SK-N-SH treated with all-trans-retinoic acid at 6 μM for 48 hours (cell line): ENCODE measurements around the gene ELK4.

Experiments
- ATAC-seq: fragments of 200-7000 bp; cut with Tn5 transposase; 3 replicates; pipeline ENCODE4 v1.9.1; 2020; ENCODE audit warnings: mild to moderate bottlenecking, moderate library complexity
- BACH2 ChIP-seq: fragments of 250-450 bp; sonication (Bioruptor Pico); IDR thresholded peaks from 2 replicates; pipeline ENCODE4 v1.9.0; 2021; ENCODE audit warnings: mild to moderate bottlenecking, borderline replicate concordance
- CREB5 ChIP-seq: fragments of 250-450 bp; sonication (Bioruptor Pico); IDR thresholded peaks from 2 replicates; pipeline ENCODE4 v1.5.1; 2020; ENCODE audit warnings: low read depth, mild to moderate bottlenecking, moderate library complexity
- CSDC2 ChIP-seq: fragments of 250-450 bp; sonication (Bioruptor Pico); IDR thresholded peaks from 2 replicates; pipeline ENCODE4 v1.5.0; 2020; ENCODE audit warnings: mild to moderate bottlenecking, moderate library complexity
- CSRNP3 ChIP-seq: fragments of 250-450 bp; sonication (Bioruptor Pico); IDR thresholded peaks from 2 replicates; pipeline ENCODE4 v1.5.1; 2021; ENCODE audit warnings: mild to moderate bottlenecking, moderate library complexity
- ESRRG ChIP-seq: fragments of 250-450 bp; sonication (Bioruptor Pico); IDR thresholded peaks from 2 replicates; pipeline ENCODE4 v1.6.1; 2021; ENCODE audit warnings: mild to moderate bottlenecking
- GLIS3 ChIP-seq: fragments of 250-450 bp; sonication (Bioruptor Pico); IDR thresholded peaks from 2 replicates; pipeline ENCODE4 v1.5.0; 2020; ENCODE audit warnings: mild to moderate bottlenecking, moderate library complexity
- ISL1 ChIP-seq: fragments of 250-450 bp; sonication (Bioruptor Pico); IDR thresholded peaks from 2 replicates; pipeline ENCODE4 v2.1.2; 2022; ENCODE audit warnings: mild to moderate bottlenecking, moderate library complexity
- OSR1 ChIP-seq: fragments of 250-450 bp; sonication (Bioruptor Pico); IDR thresholded peaks from 2 replicates; pipeline ENCODE4 v1.8.0; 2022; ENCODE audit warnings: moderate library complexity, mild to moderate bottlenecking, inconsistent platforms
- PATZ1 ChIP-seq: fragments of 250-450 bp; sonication (Bioruptor Pico); IDR thresholded peaks from 2 replicates; pipeline ENCODE4 v1.8.0; 2020; ENCODE audit warnings: mild to moderate bottlenecking, moderate library complexity, borderline replicate concordance
- PPARA ChIP-seq: fragments of 250-450 bp; sonication (Bioruptor Pico); IDR thresholded peaks from 2 replicates; pipeline ENCODE4 v1.5.0; 2020; ENCODE audit warnings: mild to moderate bottlenecking, borderline replicate concordance
- RARB ChIP-seq: fragments of 250-450 bp; sonication (Bioruptor Pico); IDR thresholded peaks from 2 replicates; pipeline ENCODE4 v1.8.0; 2021; ENCODE audit warnings: mild to moderate bottlenecking, moderate library complexity
- SNAI2 ChIP-seq: fragments of 250-450 bp; sonication (Bioruptor Pico); IDR thresholded peaks from 2 replicates; pipeline ENCODE4 v1.5.0; 2020; ENCODE audit warnings: mild to moderate bottlenecking, moderate library complexity
- TCF4 ChIP-seq: fragments of 250-450 bp; sonication (Bioruptor Pico); IDR thresholded peaks from 2 replicates; pipeline ENCODE4 v1.8.0; 2021; ENCODE audit warnings: mild to moderate bottlenecking, moderate library complexity, borderline replicate concordance
- TOX ChIP-seq: fragments of 250-450 bp; sonication (Bioruptor Pico); IDR thresholded peaks from 2 replicates; pipeline ENCODE4 v1.8.0; 2021; ENCODE audit warnings: mild to moderate bottlenecking, moderate library complexity, borderline replicate concordance
- TSHZ2 ChIP-seq: fragments of 250-450 bp; sonication (Bioruptor Pico); IDR thresholded peaks from 2 replicates; pipeline ENCODE4 v1.5.0; 2020; ENCODE audit warnings: mild to moderate bottlenecking, moderate library complexity
- ZC3H10 ChIP-seq: fragments of 250-450 bp; sonication (Bioruptor Pico); IDR thresholded peaks from 2 replicates; pipeline ENCODE4 v1.5.1; 2021; ENCODE audit warnings: mild to moderate bottlenecking, moderate library complexity
- ZNF565 ChIP-seq: fragments of 450-650 bp; formaldehyde crosslinking; conservative IDR thresholded peaks from 2 replicates; pipeline ENCODE4 v1.5.0; 2020; ENCODE audit warnings: low read depth, mild to moderate bottlenecking, moderate library complexity
- ZNF70 ChIP-seq: fragments of 450-650 bp; formaldehyde crosslinking; IDR thresholded peaks from 2 replicates; pipeline ENCODE4 v1.5.0; 2020; ENCODE audit warnings: mild to moderate bottlenecking, moderate library complexity
- ZNF8 ChIP-seq: fragments of 450-650 bp; formaldehyde crosslinking; IDR thresholded peaks from 2 replicates; pipeline ENCODE4 v1.5.0; 2020; ENCODE audit warnings: mild to moderate bottlenecking, moderate library complexity

Gene ELK4

GRCh38 chr1:205590457-205590768 lies 41.4 kb downstream of the ELK4 start:
- ATAC-seq: no peak
- TF ChIP-seq ZNF70 (CRISPR knock-in tag) (no peak), BACH2 (CRISPR knock-in tag) (no peak), TSHZ2 (no peak), ESRRG (CRISPR knock-in tag) (no peak), CREB5 (no peak), CSRNP3 (CRISPR knock-in tag) (no peak), RARB (CRISPR knock-in tag) (no peak), CSDC2 (CRISPR knock-in tag) (no peak)

GRCh38 chr1:205589618-205590456 lies 42.0 kb downstream of the ELK4 start:
- TF ChIP-seq ZNF565 (CRISPR knock-in tag) (no peak), CREB5 (no peak), ISL1 (CRISPR knock-in tag) (no peak), ZNF8 (CRISPR knock-in tag) (no peak), SNAI2 (CRISPR knock-in tag) (no peak), GLIS3 (CRISPR knock-in tag) (no peak), RARB (CRISPR knock-in tag) (no peak), CSRNP3 (CRISPR knock-in tag) (no peak), PPARA (no peak), ESRRG (CRISPR knock-in tag) (no peak), CSDC2 (CRISPR knock-in tag) (no peak), PATZ1 (CRISPR knock-in tag) (no peak), ZC3H10 (CRISPR knock-in tag) (no peak)
- no peak for ATAC-seq

- no peak for ATAC-seq
- TF ChIP-seq BACH2 (CRISPR knock-in tag) (no peak), CREB5 (no peak), SNAI2 (CRISPR knock-in tag) (no peak), PATZ1 (CRISPR knock-in tag) (no peak), ZNF8 (CRISPR knock-in tag) (no peak), OSR1 (CRISPR knock-in tag) (no peak), TOX (CRISPR knock-in tag) (no peak), TSHZ2 (no peak), TCF4 (CRISPR knock-in tag) (no peak), ZC3H10 (CRISPR knock-in tag) (no peak), ZNF565 (CRISPR knock-in tag) (no peak)
These were observed 42.8 kb downstream of the ELK4 start for GRCh38 chr1:205589046-205589445.
